Ovary (tissue), 3 donors: ENCODE measurements around the gene GSTT4.

Experiments
- EP300 ChIP-seq: sonication (generic); formaldehyde crosslinking; IDR thresholded peaks from one replicate; pipeline ENCODE4 v1.6.1; 2017; ENCODE audit warnings: antibody characterized with exemption
- POLR2A ChIP-seq: fragments of 450-650 bp; IDR thresholded peaks from one replicate; pipeline ENCODE4 v1.6.1; 2017; ENCODE audit warnings: antibody characterized with exemption, mild to moderate bottlenecking, moderate library complexity
- TF ChIP-seq, protein P1 (sequence below), 3 donors: fragments of 450-650 bp in 2 of 3; fragments of 200-600 bp in 1 of 3; IDR thresholded peaks; one replicate each; pipeline versions ENCODE4 v1.5.1 to v1.8.0; 2016 to 2022; ENCODE audit warnings: antibody characterized with exemption in 3 of 3, mild to moderate bottlenecking in 1 of 3
- donor health status: DM: no; HTN: no; CAD: no.

DNA sequence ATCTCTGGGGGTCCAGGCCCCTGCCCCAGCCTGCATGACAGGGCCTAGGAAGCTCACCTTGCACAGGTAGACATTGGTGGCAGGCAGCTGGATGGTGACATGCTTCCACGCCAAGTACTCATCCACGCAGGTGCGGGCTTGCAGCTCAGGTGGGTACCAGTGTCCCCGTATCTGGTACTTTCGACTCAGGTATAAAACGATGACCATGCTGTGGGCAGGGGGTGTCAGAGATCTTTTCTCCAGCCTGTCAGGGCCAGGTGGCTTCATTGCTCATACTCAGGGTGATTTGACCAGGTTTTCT is 1.6 kb upstream of the GSTT4 start:
- TF ChIP-seq, protein P1, sequence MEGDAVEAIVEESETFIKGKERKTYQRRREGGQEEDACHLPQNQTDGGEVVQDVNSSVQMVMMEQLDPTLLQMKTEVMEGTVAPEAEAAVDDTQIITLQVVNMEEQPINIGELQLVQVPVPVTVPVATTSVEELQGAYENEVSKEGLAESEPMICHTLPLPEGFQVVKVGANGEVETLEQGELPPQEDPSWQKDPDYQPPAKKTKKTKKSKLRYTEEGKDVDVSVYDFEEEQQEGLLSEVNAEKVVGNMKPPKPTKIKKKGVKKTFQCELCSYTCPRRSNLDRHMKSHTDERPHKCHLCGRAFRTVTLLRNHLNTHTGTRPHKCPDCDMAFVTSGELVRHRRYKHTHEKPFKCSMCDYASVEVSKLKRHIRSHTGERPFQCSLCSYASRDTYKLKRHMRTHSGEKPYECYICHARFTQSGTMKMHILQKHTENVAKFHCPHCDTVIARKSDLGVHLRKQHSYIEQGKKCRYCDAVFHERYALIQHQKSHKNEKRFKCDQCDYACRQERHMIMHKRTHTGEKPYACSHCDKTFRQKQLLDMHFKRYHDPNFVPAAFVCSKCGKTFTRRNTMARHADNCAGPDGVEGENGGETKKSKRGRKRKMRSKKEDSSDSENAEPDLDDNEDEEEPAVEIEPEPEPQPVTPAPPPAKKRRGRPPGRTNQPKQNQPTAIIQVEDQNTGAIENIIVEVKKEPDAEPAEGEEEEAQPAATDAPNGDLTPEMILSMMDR (IDR thresholded peaks at IDR 0.05), result no peak
- TF ChIP-seq POLR2A, result no peak
- no peak for TF ChIP-seq EP300
